ENCODE results near the gene CREBBP. TPM values are rescaled to one million over a fixed set of nuclear protein-coding genes. Genes with fewer than 3 reads are reported as not detected.

Gene CREBBP
- total RNA-seq, 1 donor from 2014 or later, result 33.5 TPM

GRCh38 chr16:3766177-3766576, 114.3 kb downstream of the CREBBP start:
- H3K27me3 ChIP-seq (ENCODE audit: low read depth), result no peaks in the 10 kb centered on the region
- H3K9me3 ChIP-seq (replicated peaks), result no peaks in the 10 kb centered on the region
- peaks cover 98% of the 10 kb centered on the region for H3K36me3 ChIP-seq
- H3K4me3 ChIP-seq, result no peak overlapping the region
- DNase-seq, result no peak
- H3K27ac ChIP-seq (replicated peaks), result no peak overlapping the region
- intact Hi-C loops (cut with micrococcal nuclease), result no loop called here
- peaks cover 6% of the 10 kb centered on the region for H3K4me1 ChIP-seq
- TF ChIP-seq, protein P1, sequence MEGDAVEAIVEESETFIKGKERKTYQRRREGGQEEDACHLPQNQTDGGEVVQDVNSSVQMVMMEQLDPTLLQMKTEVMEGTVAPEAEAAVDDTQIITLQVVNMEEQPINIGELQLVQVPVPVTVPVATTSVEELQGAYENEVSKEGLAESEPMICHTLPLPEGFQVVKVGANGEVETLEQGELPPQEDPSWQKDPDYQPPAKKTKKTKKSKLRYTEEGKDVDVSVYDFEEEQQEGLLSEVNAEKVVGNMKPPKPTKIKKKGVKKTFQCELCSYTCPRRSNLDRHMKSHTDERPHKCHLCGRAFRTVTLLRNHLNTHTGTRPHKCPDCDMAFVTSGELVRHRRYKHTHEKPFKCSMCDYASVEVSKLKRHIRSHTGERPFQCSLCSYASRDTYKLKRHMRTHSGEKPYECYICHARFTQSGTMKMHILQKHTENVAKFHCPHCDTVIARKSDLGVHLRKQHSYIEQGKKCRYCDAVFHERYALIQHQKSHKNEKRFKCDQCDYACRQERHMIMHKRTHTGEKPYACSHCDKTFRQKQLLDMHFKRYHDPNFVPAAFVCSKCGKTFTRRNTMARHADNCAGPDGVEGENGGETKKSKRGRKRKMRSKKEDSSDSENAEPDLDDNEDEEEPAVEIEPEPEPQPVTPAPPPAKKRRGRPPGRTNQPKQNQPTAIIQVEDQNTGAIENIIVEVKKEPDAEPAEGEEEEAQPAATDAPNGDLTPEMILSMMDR (IDR thresholded peaks at IDR 0.05; ENCODE audit: borderline replicate concordance), result no peak

- intact Hi-C loops (cut with micrococcal nuclease), result no loop called here
Observed at GRCh38 chr16:3764409-3764808, 116.1 kb downstream of the CREBBP start.

DNA sequence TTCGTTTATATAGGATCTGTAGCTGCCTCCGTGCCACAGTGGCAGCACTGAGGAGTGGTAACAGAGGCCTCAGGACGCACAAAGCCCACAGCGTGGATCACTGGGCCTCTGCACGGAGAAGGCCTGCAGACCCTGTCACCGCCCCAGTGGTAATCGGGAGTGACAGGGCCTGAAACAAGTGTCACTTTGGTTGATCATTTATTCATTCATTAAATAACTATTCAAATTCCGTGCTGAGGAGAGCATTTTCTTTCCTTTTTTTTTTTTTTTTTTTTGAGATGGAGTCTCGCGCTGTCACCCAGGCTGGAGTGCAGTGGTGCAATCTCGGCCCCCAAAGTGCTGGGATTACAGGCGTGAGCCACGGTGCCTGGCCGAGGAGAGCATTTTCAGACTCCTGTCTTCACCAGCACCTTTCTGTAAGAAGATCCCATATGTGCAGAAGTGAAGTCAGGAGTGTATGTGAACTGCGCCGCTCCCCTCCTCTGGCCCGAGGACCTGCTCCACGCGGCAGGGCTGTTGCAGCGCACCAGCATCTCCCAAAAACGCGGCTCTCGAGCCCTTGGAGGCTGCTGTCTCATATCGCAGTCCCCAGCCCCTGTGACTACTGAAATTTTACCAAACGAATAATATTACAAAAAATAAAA, 118.3 kb downstream of the CREBBP start:
- intact Hi-C loops (cut with micrococcal nuclease), result no loop called here
- TF ChIP-seq, protein P1 (IDR thresholded peaks at IDR 0.05; ENCODE audit: borderline replicate concordance), result no peak
- DNase-seq, result no peak
- no peak overlapping the region for H3K27ac ChIP-seq (replicated peaks)
- no peak overlapping the region for H3K4me3 ChIP-seq
- H3K36me3 ChIP-seq, result peaks cover 91% of the 10 kb centered on the region
- H3K9me3 ChIP-seq (replicated peaks), result no peaks in the 10 kb centered on the region
- H3K27me3 ChIP-seq (ENCODE audit: low read depth), result no peaks in the 10 kb centered on the region
- H3K4me1 ChIP-seq, result peaks cover 6% of the 10 kb centered on the region

More at GRCh38 chr16:3764409-3764808, 116.1 kb downstream of the CREBBP start:
- peaks cover 6% of the 10 kb centered on the region for H3K4me1 ChIP-seq
- H3K36me3 ChIP-seq, result peaks cover 91% of the 10 kb centered on the region
- no peaks in the 10 kb centered on the region for H3K9me3 ChIP-seq (replicated peaks)
- H3K27ac ChIP-seq (replicated peaks), result no peak overlapping the region
- no peak overlapping the region for H3K4me3 ChIP-seq
- H3K27me3 ChIP-seq (ENCODE audit: low read depth), result no peaks in the 10 kb centered on the region
- DNase-seq, result no peak
- TF ChIP-seq, protein P1 (IDR thresholded peaks at IDR 0.05; ENCODE audit: borderline replicate concordance), result no peak

- intact Hi-C loops (cut with micrococcal nuclease), result no loop called here
- Histone ChIP-seq H3K27ac (replicated peaks) (no peak overlapping the region), H3K9me3 (replicated peaks) (no peaks in the 10 kb centered on the region), H3K27me3 (ENCODE audit: low read depth) (no peaks in the 10 kb centered on the region), H3K36me3 (peaks cover 91% of the 10 kb centered on the region), H3K4me1 (peaks cover 6% of the 10 kb centered on the region), H3K4me3 (no peak overlapping the region)
- no peak for DNase-seq
- TF ChIP-seq, protein P1 (IDR thresholded peaks at IDR 0.05; ENCODE audit: borderline replicate concordance), result no peak
Observed at GRCh38 chr16:3761375-3762106, 119.0 kb downstream of the CREBBP start.

GRCh38 chr16:3760518-3760917, 120.0 kb downstream of the CREBBP start:
- Histone ChIP-seq H3K36me3 (peaks cover 91% of the 10 kb centered on the region), H3K4me1 (peaks cover 6% of the 10 kb centered on the region), H3K27me3 (ENCODE audit: low read depth) (no peaks in the 10 kb centered on the region), H3K4me3 (no peak overlapping the region), H3K9me3 (replicated peaks) (no peaks in the 10 kb centered on the region), H3K27ac (replicated peaks) (no peak overlapping the region)
- DNase-seq, result no peak
- intact Hi-C loops (cut with micrococcal nuclease), result no loop called here
- TF ChIP-seq, protein P1 (IDR thresholded peaks at IDR 0.05; ENCODE audit: borderline replicate concordance), result no peak

All from left ventricle myocardium inferior (tissue), 1 donor.